Measurements from ENCODE around the gene SLC22A15. TPM values are rescaled to one million over a fixed set of nuclear protein-coding genes. Genes with fewer than 3 reads are reported as not detected.

Gene SLC22A15
- polyA plus RNA-seq, 3 donors, result 3.2 to 33.4 (median 4.5) TPM

- no peak overlapping the region for H3K4me3 Mint-ChIP-seq
- Histone ChIP-seq H3K4me2 (replicated peaks; ENCODE audit: extremely low read depth, low read length, poor library complexity, severe bottlenecking) (peak overlapping the region; percentile 27), H3K4me1 (ENCODE audit: control insufficient read depth in 1 of 2, insufficient read depth in 2 of 2, low read length in 2 of 2) (peaks cover 50 to 68% of the 10 kb centered on the region in 2 donors)
Observed at GRCh38 chr1:115980998-115981993, 5.0 kb downstream of the SLC22A15 start.

DNA sequence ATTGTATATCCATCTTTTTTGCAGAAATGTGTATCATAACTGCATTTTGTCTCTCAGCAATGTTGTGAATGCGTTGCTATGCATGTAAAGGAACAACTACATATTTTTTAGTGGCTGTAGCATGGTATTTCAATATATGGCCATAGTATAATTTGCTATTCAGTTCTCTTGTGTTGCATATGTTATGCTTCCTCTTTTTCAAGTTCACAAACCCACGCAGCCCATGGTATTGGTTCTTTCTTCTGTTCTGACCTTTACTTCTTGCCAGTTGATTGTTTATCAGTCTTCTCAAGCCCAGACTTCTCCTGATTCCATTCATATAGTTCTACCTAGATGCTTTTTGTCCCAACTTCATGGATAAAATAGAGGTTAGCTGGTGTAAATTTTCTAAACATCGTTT lies 6.1 kb downstream of the SLC22A15 start:
- DNase-seq, result peak in 2 of 3 donors; percentile 27 to 46
- no peak overlapping the region for H3K9ac ChIP-seq (ENCODE audit: insufficient read depth, low read length, poor library complexity, severe bottlenecking)
- H3K27ac Mint-ChIP-seq, result peak overlapping the region; percentile 34 to 70 (median 57)
- no peaks in the 10 kb centered on the region for H3K27me3 Mint-ChIP-seq (ENCODE audit: low read depth in 3 of 3)
- no peak overlapping the region for H2AFZ ChIP-seq (ENCODE audit: insufficient read depth, low read depth, low read length, poor library complexity, severe bottlenecking)
- peaks cover 0 to 2% (median 0%) of the 10 kb centered on the region in 7 donors for H3K9me3 Mint-ChIP-seq
- H3K79me2 ChIP-seq (ENCODE audit: insufficient read depth, low read length), result peaks cover 100% of the 10 kb centered on the region
- H3K4me1 ChIP-seq (ENCODE audit: control insufficient read depth in 1 of 2, insufficient read depth in 2 of 2, low read length in 2 of 2), result peaks cover 49 to 66% of the 10 kb centered on the region in 2 donors
- TF ChIP-seq, protein P1, sequence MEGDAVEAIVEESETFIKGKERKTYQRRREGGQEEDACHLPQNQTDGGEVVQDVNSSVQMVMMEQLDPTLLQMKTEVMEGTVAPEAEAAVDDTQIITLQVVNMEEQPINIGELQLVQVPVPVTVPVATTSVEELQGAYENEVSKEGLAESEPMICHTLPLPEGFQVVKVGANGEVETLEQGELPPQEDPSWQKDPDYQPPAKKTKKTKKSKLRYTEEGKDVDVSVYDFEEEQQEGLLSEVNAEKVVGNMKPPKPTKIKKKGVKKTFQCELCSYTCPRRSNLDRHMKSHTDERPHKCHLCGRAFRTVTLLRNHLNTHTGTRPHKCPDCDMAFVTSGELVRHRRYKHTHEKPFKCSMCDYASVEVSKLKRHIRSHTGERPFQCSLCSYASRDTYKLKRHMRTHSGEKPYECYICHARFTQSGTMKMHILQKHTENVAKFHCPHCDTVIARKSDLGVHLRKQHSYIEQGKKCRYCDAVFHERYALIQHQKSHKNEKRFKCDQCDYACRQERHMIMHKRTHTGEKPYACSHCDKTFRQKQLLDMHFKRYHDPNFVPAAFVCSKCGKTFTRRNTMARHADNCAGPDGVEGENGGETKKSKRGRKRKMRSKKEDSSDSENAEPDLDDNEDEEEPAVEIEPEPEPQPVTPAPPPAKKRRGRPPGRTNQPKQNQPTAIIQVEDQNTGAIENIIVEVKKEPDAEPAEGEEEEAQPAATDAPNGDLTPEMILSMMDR (IDR thresholded peaks at IDR 0.05), result no peak
- H3K36me3 ChIP-seq (replicated peaks in 1 of 2; ENCODE audit: control insufficient read depth in 1 of 2, insufficient read depth in 2 of 2, low read length in 2 of 2), result peaks cover 9 to 21% of the 10 kb centered on the region in 2 donors
- H4K20me1 ChIP-seq (ENCODE audit: insufficient read depth, low read length), result peaks cover 81% of the 10 kb centered on the region
- H3K27ac ChIP-seq (ENCODE audit: low read depth in 1 of 2, low read length in 2 of 2), result peak overlapping the region in 1 of 2 donors; percentile 74
- peak overlapping the region; percentile 22 for H3K4me2 ChIP-seq (replicated peaks; ENCODE audit: extremely low read depth, low read length, poor library complexity, severe bottlenecking)
- no CpG with 5 or more reads among the region's 3 CpGs for WGBS (ENCODE audit: insufficient coverage)
- intact Hi-C loops (cut with micrococcal nuclease), result loop anchor here (5.0 to 10.0 kb wide), 2 partner anchors 175 to 178 kb away; no protein-coding TSS in a partner anchor
- no peaks in the 10 kb centered on the region for H3K27me3 ChIP-seq (ENCODE audit: control insufficient read depth in 2 of 2, insufficient read depth in 2 of 2, low read length in 2 of 2)
- H3K9me3 ChIP-seq (replicated peaks in 1 of 2; ENCODE audit: control insufficient read depth in 1 of 2, insufficient read depth in 1 of 2, low read length in 2 of 2), result no peaks in the 10 kb centered on the region
- H3K4me3 Mint-ChIP-seq, result peak overlapping the region in 1 of 2 donors; percentile 47
- H3K4me3 ChIP-seq (replicated peaks in 1 of 3; ENCODE audit: low read depth in 2 of 3, low read length in 3 of 3), result no peak overlapping the region
- H3K4me1 Mint-ChIP-seq, result peaks cover 74% of the 10 kb centered on the region
- peaks cover 18 to 19% of the 10 kb centered on the region in 2 donors for H3K36me3 Mint-ChIP-seq

More at GRCh38 chr1:115980998-115981993, 5.0 kb downstream of the SLC22A15 start:
- H3K27ac ChIP-seq (ENCODE audit: low read depth in 1 of 2, low read length in 2 of 2), result peak overlapping the region; percentile 24 to 74
- intact Hi-C loops (cut with micrococcal nuclease), result loop anchor here (5.0 to 10.0 kb wide), 2 partner anchors 174 to 176 kb away; no protein-coding TSS in a partner anchor
- H3K27me3 ChIP-seq (ENCODE audit: control insufficient read depth in 2 of 2, insufficient read depth in 2 of 2, low read length in 2 of 2), result no peaks in the 10 kb centered on the region
- no peak overlapping the region for H2AFZ ChIP-seq (ENCODE audit: insufficient read depth, low read depth, low read length, poor library complexity, severe bottlenecking)
- Mint-ChIP-seq H3K36me3 (peaks cover 14 to 15% of the 10 kb centered on the region in 2 donors), H3K27ac (peak overlapping the region; percentile 55 to 82 (median 76)), H3K27me3 (ENCODE audit: low read depth in 3 of 3) (no peaks in the 10 kb centered on the region), H3K9me3 (peaks cover 0 to 2% (median 0%) of the 10 kb centered on the region in 7 donors), H3K4me1 (peaks cover 69% of the 10 kb centered on the region)
- H3K9me3 ChIP-seq (replicated peaks in 1 of 2; ENCODE audit: control insufficient read depth in 1 of 2, insufficient read depth in 1 of 2, low read length in 2 of 2), result no peaks in the 10 kb centered on the region
- no peak overlapping the region for H3K9ac ChIP-seq (ENCODE audit: insufficient read depth, low read length, poor library complexity, severe bottlenecking)
- H3K79me2 ChIP-seq (ENCODE audit: insufficient read depth, low read length), result peaks cover 100% of the 10 kb centered on the region
- WGBS (ENCODE audit: insufficient coverage), result no CpG with 5 or more reads among the region's 3 CpGs
- DNase-seq, result peak in 2 of 3 donors; percentile 51 to 56
- peaks cover 9 to 16% of the 10 kb centered on the region in 2 donors for H3K36me3 ChIP-seq (replicated peaks in 1 of 2; ENCODE audit: control insufficient read depth in 1 of 2, insufficient read depth in 2 of 2, low read length in 2 of 2)
- H4K20me1 ChIP-seq (ENCODE audit: insufficient read depth, low read length), result peaks cover 70% of the 10 kb centered on the region
- peak overlapping the region in 1 of 3 experiments; percentile 13 for H3K4me3 ChIP-seq (replicated peaks in 1 of 3; ENCODE audit: low read depth in 2 of 3, low read length in 3 of 3)
- TF ChIP-seq, protein P1 (IDR thresholded peaks at IDR 0.05), result peak; percentile 80
